SK-N-MC (cell line): Measurements from ENCODE around the gene LRTM1.

Source experiments
- EZH2 ChIP-seq: fragments of 200-600 bp; sonication (generic); IDR thresholded peaks from one replicate; pipeline ENCODE4 v1.6.1; 2017; ENCODE audit warnings: antibody characterized with exemption
- FOXP2 ChIP-seq: optimal IDR thresholded peaks from 2 replicates; pipeline ENCODE3; 2011; ENCODE audit warnings: mild to moderate bottlenecking, moderate library complexity; ENCODE audit not compliant: insufficient read depth; ENCODE audit errors: extremely low read length, control extremely low read depth
- POLR2AphosphoS5 ChIP-seq: IDR thresholded peaks from 2 replicates; pipeline ENCODE4 v1.6.1; 2012; ENCODE audit warnings: mild to moderate bottlenecking, low read depth, low read length, borderline replicate concordance

- TF ChIP-seq EZH2 (no peak), POLR2AphosphoS5 (no peak), FOXP2 (no peak)
These were observed 36.2 kb upstream of the LRTM1 start for GRCh38 chr3:54964081-54964480.
